Psoas muscle (tissue), 8 donors: ENCODE results near the gene SLC38A10. TPM values are rescaled to one million over a fixed set of nuclear protein-coding genes. Genes with fewer than 3 reads are reported as not detected.

Experiments used
- ATAC-seq, 4 donors: fragments of 200-7000 bp; cut with Tn5 transposase; one replicate each; pipeline ENCODE4 v1.9.1; 2020; ENCODE audit warnings: moderate library complexity in 3 of 4, mild to moderate bottlenecking in 2 of 4
- DNase-seq, 2 donors: peaks; one replicate each; pipeline ENCODE4 v3.0.0-alpha.2; 2020
- H3K27ac ChIP-seq: fragments of 200-600 bp; one replicate; pipeline ENCODE4 v1.8.0; 2022
- H3K27me3 ChIP-seq, 3 donors: fragments of 200-600 bp in 1 of 3; one replicate each; pipeline versions ENCODE4 v1.6.1 to v1.8.0; 2013 to 2022; ENCODE audit warnings: low read length in 2 of 3, mild to moderate bottlenecking in 2 of 3, moderate library complexity in 1 of 3; ENCODE audit not compliant: insufficient read depth in 3 of 3
- H3K36me3 ChIP-seq, 2 donors: fragments of 200-600 bp in 1 of 2; one replicate each; pipeline versions ENCODE4 v1.6.1 to v1.8.0; 2013 to 2022; ENCODE audit warnings: low read depth in 1 of 2, mild to moderate bottlenecking in 1 of 2, moderate library complexity in 1 of 2; ENCODE audit not compliant: insufficient read depth in 1 of 2
- H3K4me1 ChIP-seq: fragments of 200-600 bp; one replicate; pipeline ENCODE4 v1.8.0; 2022
- H3K4me3 ChIP-seq: fragments of 200-600 bp; one replicate; pipeline ENCODE4 v1.8.0; 2022; ENCODE audit warnings: mild to moderate bottlenecking
- H3K9me3 ChIP-seq: fragments of 200-600 bp; one replicate; pipeline ENCODE4 v1.8.0; 2022
- WGBS, 3 donors: extraction: QIAGEN DNeasy Blood & Tissue Kit; methylation state at CpG; one replicate each; pipeline versions ENCODE4 v1.1.6 to v1.1.7; 2013; 5-methylcytosine and 5-hydroxymethylcytosine counted together
- intact Hi-C, 2 donors: fragments of 100-400 bp; cut with DNase I; formaldehyde crosslinking; loops; one replicate each; pipeline versions ENCODE4 v1.11.0 to v1.14.2; 2022
- polyA plus RNA-seq, 3 donors: library from polyadenylated mRNA; stranded (reverse); fragments of 200-250 nt; gene quantifications; one replicate each; pipeline ENCODE4 v1.2.3, GENCODE V29; 2013
- total RNA-seq, 4 donors: library from RNA; stranded (reverse); fragmentation: NEBNext Ultra II Directional in 2 of 4; extraction: Animal tissue kit (Norgen Biotek cat#: 25700) in 2 of 4; gene quantifications; one replicate each; pipeline versions ENCODE4 v1.2.1 to v1.2.4, GENCODE V29; 2021 to 2023
- TF ChIP-seq, protein P1 (sequence below): fragments of 200-600 bp; IDR thresholded peaks from one replicate; pipeline ENCODE4 v1.8.0; 2022; ENCODE audit warnings: antibody characterized with exemption
- donor health status: healthy with polysubstance abuse.
- donor health status: DM: no; HTN: no; CAD: no; lungs with moderate emphysema.
- donor health status: Bipolar disorder and iron deficiency.
- donor health status: healthy.
- donor health status: DM: yes; HTN: yes; CAD: no.
- donor health status: DM: no; HTN: no; CAD: no.
- donor health status: DM: no; HTN: no; CAD: no.
- donor health status: DM: yes; HTN: yes; CAD: no.

Gene SLC38A10
- total and polyA plus RNA-seq, 7 donors: 16.7 to 40.6 (median 19.8) TPM

DNA sequence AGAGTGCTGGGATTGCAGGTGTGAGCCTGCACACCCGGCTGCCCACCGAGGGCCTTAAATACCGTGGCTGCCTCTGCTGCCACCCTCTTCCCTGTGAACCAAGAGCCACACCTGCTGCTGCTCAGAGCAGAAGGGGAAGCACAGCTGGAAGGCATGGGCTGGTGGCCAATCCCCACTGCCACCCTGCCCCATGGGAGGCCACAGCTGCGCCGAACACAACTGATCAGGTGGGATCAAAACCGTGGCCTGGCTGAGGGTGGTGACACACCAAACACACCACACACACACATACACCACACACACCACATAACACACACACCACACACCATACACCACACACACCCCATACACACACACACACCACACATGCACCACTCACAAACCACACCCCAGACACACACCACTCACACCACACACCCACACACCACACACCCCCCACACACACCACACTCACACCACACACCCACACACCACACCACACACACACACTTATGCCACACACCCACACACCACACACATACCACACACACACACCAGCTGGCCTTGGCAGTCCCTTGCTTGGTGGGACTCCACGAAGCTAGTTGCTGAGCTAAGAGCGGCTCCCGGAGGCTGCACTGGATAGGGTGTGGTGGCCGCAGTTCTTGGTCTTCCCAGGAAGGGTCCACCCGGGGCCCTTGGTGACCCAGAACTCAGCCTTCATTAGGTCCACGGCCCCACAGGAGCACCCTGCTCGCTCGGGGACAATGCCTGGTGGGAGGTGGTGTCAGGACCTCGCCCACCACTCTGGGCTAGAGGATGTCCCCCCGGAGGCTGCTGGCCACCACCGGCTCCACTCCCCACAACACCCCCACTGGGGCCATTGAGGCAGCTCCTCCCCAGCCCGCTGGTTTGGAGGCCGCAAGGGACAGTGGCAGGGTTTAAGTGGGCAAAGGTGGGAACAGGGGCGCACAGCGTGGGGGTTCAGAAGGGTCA, 87.2 kb downstream of the SLC38A10 start:
- H3K4me3 ChIP-seq: no peak overlapping the region
- no peaks in the 10 kb centered on the region for H3K27me3 ChIP-seq
- no peak overlapping the region for H3K27ac ChIP-seq
- ATAC-seq: no peak
- intact Hi-C loops: no loop called here
- TF ChIP-seq, protein P1, sequence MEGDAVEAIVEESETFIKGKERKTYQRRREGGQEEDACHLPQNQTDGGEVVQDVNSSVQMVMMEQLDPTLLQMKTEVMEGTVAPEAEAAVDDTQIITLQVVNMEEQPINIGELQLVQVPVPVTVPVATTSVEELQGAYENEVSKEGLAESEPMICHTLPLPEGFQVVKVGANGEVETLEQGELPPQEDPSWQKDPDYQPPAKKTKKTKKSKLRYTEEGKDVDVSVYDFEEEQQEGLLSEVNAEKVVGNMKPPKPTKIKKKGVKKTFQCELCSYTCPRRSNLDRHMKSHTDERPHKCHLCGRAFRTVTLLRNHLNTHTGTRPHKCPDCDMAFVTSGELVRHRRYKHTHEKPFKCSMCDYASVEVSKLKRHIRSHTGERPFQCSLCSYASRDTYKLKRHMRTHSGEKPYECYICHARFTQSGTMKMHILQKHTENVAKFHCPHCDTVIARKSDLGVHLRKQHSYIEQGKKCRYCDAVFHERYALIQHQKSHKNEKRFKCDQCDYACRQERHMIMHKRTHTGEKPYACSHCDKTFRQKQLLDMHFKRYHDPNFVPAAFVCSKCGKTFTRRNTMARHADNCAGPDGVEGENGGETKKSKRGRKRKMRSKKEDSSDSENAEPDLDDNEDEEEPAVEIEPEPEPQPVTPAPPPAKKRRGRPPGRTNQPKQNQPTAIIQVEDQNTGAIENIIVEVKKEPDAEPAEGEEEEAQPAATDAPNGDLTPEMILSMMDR: no peak
- DNase-seq: no peak
- H3K4me1 ChIP-seq: no peaks in the 10 kb centered on the region
- H3K36me3 ChIP-seq: peaks cover 0 to 3% of the 10 kb centered on the region in 2 donors
- 83 to 88% (median 85%) methylated on average over 20 to 21 of the region's 21 CpGs for WGBS, 3 donors
- H3K9me3 ChIP-seq: no peaks in the 10 kb centered on the region

DNA sequence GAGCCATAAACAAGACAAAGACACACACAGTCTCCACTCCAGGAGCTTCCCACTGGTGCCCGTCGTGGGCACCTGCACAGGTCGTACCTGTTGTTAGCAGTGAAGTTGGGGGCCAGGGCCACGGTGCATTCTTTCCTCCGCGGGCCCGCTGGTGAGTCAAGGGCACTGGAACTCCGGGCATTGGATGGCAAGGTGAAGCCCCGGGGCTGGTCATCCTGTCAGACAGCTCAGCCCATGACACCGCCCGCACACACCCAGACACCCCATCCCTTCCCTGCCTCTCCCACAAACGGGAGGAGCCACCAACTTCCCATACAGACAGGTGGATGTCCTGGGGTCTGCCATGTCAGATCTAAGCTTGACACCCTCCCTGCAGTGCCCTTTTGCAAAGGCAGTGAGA, 88.5 kb downstream of the SLC38A10 start:
- Histone ChIP-seq H3K9me3 (no peaks in the 10 kb centered on the region), H3K4me3 (no peak overlapping the region), H3K27ac (no peak overlapping the region), H3K36me3 (peaks cover 0 to 3% of the 10 kb centered on the region in 2 donors), H3K4me1 (no peaks in the 10 kb centered on the region), H3K27me3 (no peaks in the 10 kb centered on the region)
- ATAC-seq: no peak
- no peak for DNase-seq
- WGBS, 3 donors: 91 to 97% (median 94%) methylated on average over 12 of the region's 12 CpGs
- intact Hi-C loops: no loop called here
- TF ChIP-seq, protein P1: no peak

DNA sequence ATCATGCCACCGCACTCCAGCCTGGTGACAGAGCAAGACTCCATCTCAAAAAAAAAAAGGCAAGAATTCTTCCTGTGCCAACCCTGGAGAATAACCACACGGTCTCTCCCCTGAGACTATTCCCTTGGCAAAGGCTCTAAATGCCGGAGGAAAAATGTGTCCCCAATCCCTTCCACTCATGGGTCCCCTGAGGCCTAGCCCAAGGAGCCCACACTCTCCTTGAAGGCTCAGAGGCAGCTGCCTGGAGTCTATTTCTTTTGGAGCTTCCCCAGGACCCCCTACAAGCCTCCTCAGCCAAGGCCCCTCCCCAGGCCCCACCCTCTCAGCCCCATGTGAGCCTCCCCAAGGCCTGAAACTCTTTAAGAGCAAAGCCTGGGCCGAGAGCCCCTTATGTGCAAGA, 88.9 kb downstream of the SLC38A10 start:
- peaks cover 0 to 3% of the 10 kb centered on the region in 2 donors for H3K36me3 ChIP-seq
- no peak for ATAC-seq
- DNase-seq: no peak
- H3K4me3 ChIP-seq: no peak overlapping the region
- no peaks in the 10 kb centered on the region for H3K9me3 ChIP-seq
- H3K27ac ChIP-seq: no peak overlapping the region
- intact Hi-C loops: no loop called here
- 72 to 83% (median 77%) methylated on average over 4 of the region's 4 CpGs for WGBS, 3 donors
- TF ChIP-seq, protein P1: no peak
- no peaks in the 10 kb centered on the region for H3K27me3 ChIP-seq
- no peaks in the 10 kb centered on the region for H3K4me1 ChIP-seq

DNA sequence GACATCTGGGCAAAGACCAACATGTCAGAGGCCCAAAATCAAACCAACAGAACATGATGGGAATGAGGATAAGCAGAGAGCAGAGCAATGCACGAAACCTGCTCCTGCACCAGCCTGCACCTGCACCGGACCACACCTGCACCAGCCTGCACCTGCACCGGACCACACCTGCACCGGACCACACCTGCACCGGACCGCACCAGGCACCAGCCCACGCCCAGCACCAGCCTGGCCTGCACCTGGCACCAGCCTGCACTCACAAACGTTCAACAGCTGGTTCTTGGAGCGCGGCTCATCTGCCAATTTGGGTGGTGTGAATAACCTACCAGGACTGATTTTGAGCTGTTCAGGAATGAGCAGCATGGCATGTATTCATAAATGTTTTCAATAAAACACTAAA, 90.5 kb downstream of the SLC38A10 start:
- H3K36me3 ChIP-seq: peaks cover 0 to 3% of the 10 kb centered on the region in 2 donors
- TF ChIP-seq, protein P1: no peak
- H3K4me3 ChIP-seq: no peak overlapping the region
- H3K9me3 ChIP-seq: no peaks in the 10 kb centered on the region
- ATAC-seq (no peak), DNase-seq (no peak)
- H3K27me3 ChIP-seq: no peaks in the 10 kb centered on the region
- intact Hi-C loops: loop anchor here in 1 of 2 donors (5.0 kb wide), 1 partner anchor 62 kb away; no protein-coding TSS in a partner anchor
- H3K27ac ChIP-seq: no peak overlapping the region
- 80 to 84% (median 83%) methylated on average over 10 of the region's 10 CpGs for WGBS, 3 donors
- no peaks in the 10 kb centered on the region for H3K4me1 ChIP-seq
